IPS-18c (cell line): Measurements from ENCODE around the gene DNAJB14.

Source experiments
- H3K4me3 ChIP-seq: 2 replicates; pipeline ENCODE4 v1.7.0; 2013; ENCODE audit warnings: low read depth, mild to moderate bottlenecking, low read length, moderate library complexity; ENCODE audit not compliant: insufficient read depth
- H3K9me3 ChIP-seq: one replicate; pipeline ENCODE4 v1.6.1; 2013; ENCODE audit warnings: mild to moderate bottlenecking, low read length, moderate library complexity; ENCODE audit not compliant: control insufficient read depth, insufficient read depth

DNAJB14 gene

GRCh38 chr4:99852199-99852749, 94.1 kb downstream of the DNAJB14 start:
- Histone ChIP-seq H3K4me3 (no peak overlapping the region), H3K9me3 (no peaks in the 10 kb centered on the region)

GRCh38 chr4:99848591-99849001, 97.8 kb downstream of the DNAJB14 start:
- H3K9me3 ChIP-seq, result no peaks in the 10 kb centered on the region
- no peak overlapping the region for H3K4me3 ChIP-seq

- Histone ChIP-seq H3K4me3 (no peak overlapping the region), H3K9me3 (no peaks in the 10 kb centered on the region)
These were observed 98.9 kb downstream of the DNAJB14 start for GRCh38 chr4:99847362-99847976.

- no peak overlapping the region for H3K4me3 ChIP-seq
These were observed 99.5 kb downstream of the DNAJB14 start for GRCh38 chr4:99846891-99847290.

More at GRCh38 chr4:99846891-99847290, 99.5 kb downstream of the DNAJB14 start:
- no peaks in the 10 kb centered on the region for H3K9me3 ChIP-seq
